Keratinocyte (primary cell): ENCODE results near the gene RNF130. TPM values are rescaled to one million over a fixed set of nuclear protein-coding genes. Genes with fewer than 3 reads are reported as not detected.

ENCODE experiments used
- DNase-seq: peaks from one replicate; pipeline ENCODE4 v3.0.0-alpha.2; 2011; ENCODE audit warnings: low read depth, missing footprints, low spot score
- FAIRE-seq: peaks from 2 replicates; lab custom pipeline; 2011; peaks lifted over from hg19 to GRCh38; lab: Jason Lieb, UNC
- H2AFZ ChIP-seq: 2 replicates; pipeline ENCODE4 v1.6.0; 2012; ENCODE audit warnings: low read length, control low read depth, inconsistent platforms; ENCODE audit not compliant: control insufficient read depth
- H3K27ac ChIP-seq: 2 replicates; pipeline ENCODE4 v1.5.1; 2011; ENCODE audit warnings: low read length; ENCODE audit not compliant: control insufficient read depth, insufficient read depth
- H3K27me3 ChIP-seq: 3 replicates; pipeline ENCODE4 v1.6.0; 2011; ENCODE audit warnings: low read length; ENCODE audit not compliant: control insufficient read depth, insufficient read depth; ENCODE audit errors: extremely low read depth
- H3K36me3 ChIP-seq, 2 experiments: 2 replicates in 1 of 2; 3 replicates in 1 of 2; pipeline ENCODE4 v1.5.1; 2011; ENCODE audit warnings: low read length in 2 of 2, mild to moderate bottlenecking in 1 of 2; ENCODE audit not compliant: control insufficient read depth in 2 of 2, insufficient read depth in 2 of 2; ENCODE audit errors: extremely low read depth in 1 of 2
- H3K4me1 ChIP-seq: 3 replicates; pipeline ENCODE4 v1.5.1; 2011; ENCODE audit warnings: low read length; ENCODE audit not compliant: control insufficient read depth, insufficient read depth; ENCODE audit errors: extremely low read depth
- H3K4me2 ChIP-seq: 3 replicates; pipeline ENCODE4 v1.6.0; 2011; ENCODE audit warnings: low read depth, low read length; ENCODE audit not compliant: control insufficient read depth, insufficient read depth; ENCODE audit errors: extremely low read depth
- H3K4me3 ChIP-seq, 3 experiments: fragments of 200-600 bp in 1 of 3; sonication (generic) in 1 of 3; 2 replicates in 2 of 3; 3 replicates in 1 of 3; pipeline ENCODE4 v1.5.1; 2011 to 2016; ENCODE audit warnings: low read length in 3 of 3, mild to moderate bottlenecking in 3 of 3, control low read depth in 2 of 3, inconsistent platforms in 1 of 3, low read depth in 1 of 3, mixed read lengths in 1 of 3, mixed run types in 1 of 3, moderate library complexity in 1 of 3; ENCODE audit not compliant: control insufficient read depth in 2 of 3, insufficient read depth in 2 of 3; ENCODE audit errors: extremely low read depth in 1 of 3
- H3K79me2 ChIP-seq: 2 replicates; pipeline ENCODE4 v1.6.0; 2012; ENCODE audit warnings: low read length; ENCODE audit not compliant: control insufficient read depth, insufficient read depth
- H3K9ac ChIP-seq: 3 replicates; pipeline ENCODE4 v1.6.0; 2011; ENCODE audit warnings: low read length; ENCODE audit not compliant: control insufficient read depth, insufficient read depth; ENCODE audit errors: extremely low read depth
- H3K9me1 ChIP-seq: 3 replicates; pipeline ENCODE4 v1.6.0; 2011; ENCODE audit warnings: low read length; ENCODE audit not compliant: control insufficient read depth, insufficient read depth; ENCODE audit errors: extremely low read depth
- H3K9me3 ChIP-seq: 2 replicates; pipeline ENCODE4 v1.5.1; 2012; ENCODE audit warnings: low read depth, low read length; ENCODE audit not compliant: control insufficient read depth
- H4K20me1 ChIP-seq: 3 replicates; pipeline ENCODE4 v1.6.0; 2011; ENCODE audit warnings: low read length; ENCODE audit not compliant: control insufficient read depth, insufficient read depth; ENCODE audit errors: extremely low read depth
- CTCF ChIP-seq, 3 experiments: IDR thresholded peaks in 1 of 3; conservative IDR thresholded peaks in 1 of 3; optimal IDR thresholded peaks in 1 of 3; 2 replicates in 2 of 3; 3 replicates in 1 of 3; pipeline versions ENCODE3 to v1.5.1; 2011; ENCODE audit warnings: low read length in 3 of 3, mild to moderate bottlenecking in 3 of 3, moderate library complexity in 2 of 3, control low read depth in 1 of 3, inconsistent platforms in 1 of 3; ENCODE audit not compliant: insufficient read depth in 2 of 3; ENCODE audit errors: extremely low read depth in 1 of 3
- EZH2 ChIP-seq: IDR thresholded peaks from one replicate; pipeline ENCODE4 v1.6.1; 2012; ENCODE audit warnings: inconsistent platforms, mild to moderate bottlenecking, low read length, moderate library complexity
- dilution Hi-C: fragments of 300-500 bp; cut with MboI; formaldehyde crosslinking; loops from one replicate; pipeline ENCODE4 v1.7.0; 2020; ENCODE audit warnings: low sequenced_read_pairs; ENCODE audit not compliant: extremely low pct_ligation_motif_present
- polyA plus RNA-seq, 5 experiments: library from polyadenylated mRNA; depleted of rRNA in 3 of 5; stranded (reverse) in 3 of 5; stranded (forward) in 1 of 5; unstranded in 1 of 5; fragments of >200 nt; gene quantifications; 1 replicate in 1 of 5; 2 replicates in 3 of 5; 3 replicates in 1 of 5; pipeline versions ENCODE4 v1.2.1 to v1.2.3, GENCODE V29; 2011 to 2012; ENCODE audit warnings: missing spikeins in 2 of 5, low read depth in 1 of 5, low replicate concordance in 1 of 5

The RNF130 gene
- polyA plus RNA-seq, 1 donor (not counting 4 experiments of a cell fraction or from before 2014, with no cell fraction given): 20.0 TPM

GRCh38 chr5:180053061-180053602, 18.4 kb downstream of the RNF130 start:
- peaks cover 14% of the 10 kb centered on the region for H3K4me1 ChIP-seq
- FAIRE-seq (no peak), DNase-seq (no peak)
- H2AFZ ChIP-seq: no peak overlapping the region
- no peaks in the 10 kb centered on the region for H3K27me3 ChIP-seq
- H3K9me1 ChIP-seq: no peaks in the 10 kb centered on the region
- H3K79me2 ChIP-seq: peaks cover 5% of the 10 kb centered on the region
- no peaks in the 10 kb centered on the region for H4K20me1 ChIP-seq
- no peaks in the 10 kb centered on the region for H3K36me3 ChIP-seq
- dilution Hi-C loops: no loop called here
- no peak overlapping the region for H3K9ac ChIP-seq
- no peak overlapping the region for H3K4me3 ChIP-seq
- H3K4me2 ChIP-seq: no peak overlapping the region
- no peak for TF ChIP-seq CTCF (optimal IDR thresholded peaks at IDR 0.05 in 1 of 3, IDR thresholded peaks at IDR 0.05 in 1 of 3, conservative IDR thresholded peaks at IDR 0.05 in 1 of 3; ENCODE audit: extremely low read depth in 1 of 3, insufficient read depth in 2 of 3, low read length in 3 of 3)
- H3K27ac ChIP-seq: no peak overlapping the region
- no peaks in the 10 kb centered on the region for H3K9me3 ChIP-seq

- Histone ChIP-seq H3K4me3 (no peak overlapping the region), H3K36me3 (no peaks in the 10 kb centered on the region), H3K9me3 (no peaks in the 10 kb centered on the region), H2AFZ (no peak overlapping the region), H3K9me1 (no peaks in the 10 kb centered on the region), H4K20me1 (no peaks in the 10 kb centered on the region), H3K79me2 (peaks cover 3% of the 10 kb centered on the region), H3K9ac (no peak overlapping the region), H3K27ac (no peak overlapping the region), H3K27me3 (no peaks in the 10 kb centered on the region), H3K4me2 (no peak overlapping the region), H3K4me1 (peaks cover 14% of the 10 kb centered on the region)
- TF ChIP-seq EZH2 (no peak), CTCF (optimal IDR thresholded peaks at IDR 0.05 in 1 of 3, IDR thresholded peaks at IDR 0.05 in 1 of 3, conservative IDR thresholded peaks at IDR 0.05 in 1 of 3; ENCODE audit: extremely low read depth in 1 of 3, insufficient read depth in 2 of 3, low read length in 3 of 3) (no peak)
- FAIRE-seq (no peak), DNase-seq (no peak)
- dilution Hi-C loops: no loop called here
Measured at GRCh38 chr5:180052211-180052818, 19.2 kb downstream of the RNF130 start.
